ENCODE data around the gene MPC1L. TPM values are rescaled to one million over a fixed set of nuclear protein-coding genes. Genes with fewer than 3 reads are reported as not detected.

MPC1L gene
- total and polyA plus RNA-seq, 2 of the 4 experiments (the other 2 are of a cell fraction), result not detected

- ATAC-seq (ENCODE audit: low read depth), result no peak
- Histone ChIP-seq H3K14ac (replicated peaks; ENCODE audit: low read depth, low read length) (no peak overlapping the region), H3K4me1 (ENCODE audit: control insufficient read depth, insufficient read depth, low read length) (no peaks in the 10 kb centered on the region), H2BK20ac (ENCODE audit: low read depth, low read length) (no peak overlapping the region), H3K4me3 (ENCODE audit: insufficient read depth, low read depth, low read length) (no peak overlapping the region), H3K27me3 (ENCODE audit: control insufficient read depth, insufficient read depth, low read length) (no peaks in the 10 kb centered on the region), H3K4me2 (ENCODE audit: low read depth, low read length) (no peak overlapping the region), H3K23ac (ENCODE audit: low read depth, low read length) (no peak overlapping the region), H2AK9ac (replicated peaks; ENCODE audit: low read depth, low read length, poor library complexity) (no peak overlapping the region), H3K27ac (ENCODE audit: insufficient read depth, low read length) (no peak overlapping the region), H3K79me1 (ENCODE audit: low read depth in 1 of 2, low read length in 2 of 2) (peaks cover 0 to 10% of the 10 kb centered on the region in 2 experiments; a peak in 1 of 4 replicates), H2BK120ac (ENCODE audit: low read depth, low read length) (no peak overlapping the region), H3K9me3 (ENCODE audit: control insufficient read depth, insufficient read depth, low read length) (no peaks in the 10 kb centered on the region), H3K9me1 (ENCODE audit: insufficient read depth, low read length) (0 out of 2 replicates have a peak, but pooled peaks cover 4% of the 10 kb centered on the region), H4K20me1 (ENCODE audit: insufficient read depth, low read length) (peaks cover 19% of the 10 kb centered on the region), H2AK5ac (ENCODE audit: low read depth, low read length) (no peak overlapping the region), H2BK15ac (ENCODE audit: low read depth, low read length) (no peak overlapping the region), H4K91ac (ENCODE audit: insufficient read depth, low read depth, low read length) (no peak overlapping the region), H3K4ac (ENCODE audit: low read depth, low read length) (no peak overlapping the region), H3K56ac (ENCODE audit: extremely low read depth, insufficient read depth, low read length) (no peak overlapping the region), H3K9ac (ENCODE audit: low read depth, low read length) (no peak overlapping the region), H4K5ac (ENCODE audit: low read depth, low read length) (no peak overlapping the region), H4K8ac (ENCODE audit: low read depth in 2 of 2, low read length in 2 of 2) (no peak overlapping the region), H2AFZ (replicated peaks; ENCODE audit: low read length, poor library complexity) (no peak overlapping the region), H3K36me3 (ENCODE audit: control insufficient read depth, insufficient read depth, low read length) (no peaks in the 10 kb centered on the region), H2BK5ac (ENCODE audit: low read depth, low read length, poor library complexity, severe bottlenecking) (no peak overlapping the region), H3K18ac (ENCODE audit: low read depth, low read length) (no peak overlapping the region)
- CTCF ChIA-PET, result no interaction called here
- in situ Hi-C loops (cut with MboI; ENCODE audit: low sequenced_read_pairs), result no loop called here
- no TSS peak for BruUV-seq (replicated peaks)
- POLR2A ChIA-PET (ENCODE audit: unreplicated experiment), result no interaction called here
- intact Hi-C loops (cut with micrococcal nuclease), result no loop called here
- dilution Hi-C loops (cut with HindIII; ENCODE audit: low sequenced_read_pairs, unreplicated experiment), result no loop called here
- TF ChIP-seq CHD1 (IDR thresholded peaks at IDR 0.05; ENCODE audit: low read depth, low read length) (no peak), RCOR1 (IDR thresholded peaks at IDR 0.05; ENCODE audit: insufficient replicate concordance, low read length) (no peak), RFX5 (IDR thresholded peaks at IDR 0.05; ENCODE audit: low read depth, low read length) (no peak), CTCF (conservative IDR thresholded peaks at IDR 0.05; ENCODE audit: low read depth, low read length) (no peak), BHLHE40 (IDR thresholded peaks at IDR 0.05; ENCODE audit: low read depth, low read length) (no peak), SMC3 (IDR thresholded peaks at IDR 0.05; ENCODE audit: low read depth, low read length) (no peak), ELK1 (IDR thresholded peaks at IDR 0.05; ENCODE audit: borderline replicate concordance, low read depth, low read length) (no peak)
- no CpG with 5 or more reads among the region's 3 CpGs for WGBS, 2 experiments (ENCODE audit: extremely low coverage in 2 of 2, insufficient read length in 1 of 2)
- DNase-seq, result no peak
These were observed 44.1 kb upstream of the MPC1L start for GRCh38 chrX:40579141-40579540.

Measured in IMR-90 (cell line).